GM18519 (cell line): ENCODE data around the gene CACNA1H.
"Not testable (repeated sequence)": the region's sequence is repeated elsewhere in the genome, so short reads cannot be mapped to it uniquely, and the experiment has no call there.

Experiments
- ATAC-seq: cut with Tn5 transposase; IDR thresholded peaks from one replicate; pipeline ENCODE4 v1.9.1; 2021; ENCODE audit warnings: mild to moderate bottlenecking, moderate library complexity; ENCODE audit not compliant: unreplicated experiment, low FRiP score

CACNA1H gene

GRCh38 chr16:1221628-1222552 lies 69.0 kb downstream of the CACNA1H start:
- ATAC-seq, result no peak

- ATAC-seq, result no peak
Observed at GRCh38 chr16:1222553-1223354, 69.8 kb downstream of the CACNA1H start.

- ATAC-seq, result no peak
Observed at GRCh38 chr16:1223355-1224214, 70.7 kb downstream of the CACNA1H start.

- no peak for ATAC-seq
Observed at GRCh38 chr16:1224558-1224957, 71.7 kb downstream of the CACNA1H start.

GRCh38 chr16:1225051-1225451 lies 72.1 kb downstream of the CACNA1H start, which contains the start of gene TPSG1:
Gene TPSG1, minus strand, starts transcription at chr16:1225268. Its CDS starts 16 bp downstream, at chr16:1225252.
- ATAC-seq, result no peak

- not testable (repeated sequence) for ATAC-seq
Observed at GRCh38 chr16:1225728-1226311, 72.9 kb downstream of the CACNA1H start.

GRCh38 chr16:1226692-1227091 lies 73.8 kb downstream of the CACNA1H start:
- not testable (repeated sequence) for ATAC-seq

- not testable (repeated sequence) for ATAC-seq
Observed at GRCh38 chr16:1228227-1228626, 75.3 kb downstream of the CACNA1H start.

GRCh38 chr16:1229476-1229875 lies 76.6 kb downstream of the CACNA1H start:
- ATAC-seq, result not testable (repeated sequence)

- not testable (repeated sequence) for ATAC-seq
Observed at GRCh38 chr16:1230084-1230470, 77.2 kb downstream of the CACNA1H start, which contains the start of gene TPSB2. Gene TPSB2, minus strand, starts transcription at chr16:1230184. Its CDS starts 233 bp downstream, at chr16:1229951.

GRCh38 chr16:1230471-1231212 lies 77.7 kb downstream of the CACNA1H start:
- ATAC-seq, result not testable (repeated sequence)

- ATAC-seq, result not testable (repeated sequence)
Observed at GRCh38 chr16:1231301-1231700, 78.4 kb downstream of the CACNA1H start.

GRCh38 chr16:1232049-1232748 lies 79.3 kb downstream of the CACNA1H start:
- not testable (repeated sequence) for ATAC-seq

- ATAC-seq, result not testable (repeated sequence)
Observed at GRCh38 chr16:1236659-1237058, 83.8 kb downstream of the CACNA1H start.

GRCh38 chr16:1237990-1238389 lies 85.1 kb downstream of the CACNA1H start:
- no peak for ATAC-seq

- ATAC-seq, result not testable (repeated sequence)
Observed at GRCh38 chr16:1238909-1239308, 86.0 kb downstream of the CACNA1H start.

- not testable (repeated sequence) for ATAC-seq
Observed at GRCh38 chr16:1239575-1239974, 86.7 kb downstream of the CACNA1H start.

- ATAC-seq, result not testable (repeated sequence)
Observed at GRCh38 chr16:1240436-1240835, 87.5 kb downstream of the CACNA1H start, which contains the start of gene TPSAB1. Gene TPSAB1, plus strand, starts transcription at chr16:1240705. Its CDS starts 234 bp downstream, at chr16:1240939.
